Cardiac fibroblast (primary cell): ENCODE data around the gene CA10.

ENCODE experiments used
- DNase-seq, 2 donors: peaks; one replicate each; pipeline versions ENCODE4 v3.0.0 to v3.0.0-alpha.2; 2010; ENCODE audit warnings: low read depth in 2 of 2
- H3K4me3 ChIP-seq, 2 donors: replicated peaks in 1 of 2; 1 replicate in 1 of 2; 2 replicates in 1 of 2; pipeline ENCODE4 v1.5.1; 2011; ENCODE audit warnings: low read depth in 2 of 2, low read length in 2 of 2, mild to moderate bottlenecking in 2 of 2, moderate library complexity in 1 of 2
- TF ChIP-seq, protein P1 (sequence below): IDR thresholded peaks from one replicate; pipeline ENCODE4 v1.5.1; 2011; ENCODE audit warnings: low read depth, mild to moderate bottlenecking, low read length, inconsistent platforms

Gene CA10

DNA sequence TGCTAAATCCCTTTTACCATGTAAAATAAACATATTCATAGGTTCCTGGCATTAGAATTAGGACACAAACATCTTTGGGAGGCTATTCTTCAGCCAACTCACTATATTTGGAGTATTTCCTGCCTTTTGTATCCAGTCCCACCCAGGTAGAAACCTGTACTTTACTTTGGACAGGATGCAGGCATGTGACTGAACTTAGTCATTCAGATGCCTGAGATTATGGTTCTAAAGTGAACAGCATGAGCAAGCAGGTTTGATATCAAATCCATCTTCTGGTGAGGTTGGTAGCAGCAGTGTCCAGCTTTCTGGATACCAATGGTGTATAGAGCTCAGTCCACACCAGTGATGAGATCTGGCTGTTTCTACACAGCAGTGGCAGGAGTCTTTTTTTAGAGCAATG lies 20.2 kb downstream of the CA10 start:
- H3K4me3 ChIP-seq = no peak overlapping the region
- TF ChIP-seq, protein P1, sequence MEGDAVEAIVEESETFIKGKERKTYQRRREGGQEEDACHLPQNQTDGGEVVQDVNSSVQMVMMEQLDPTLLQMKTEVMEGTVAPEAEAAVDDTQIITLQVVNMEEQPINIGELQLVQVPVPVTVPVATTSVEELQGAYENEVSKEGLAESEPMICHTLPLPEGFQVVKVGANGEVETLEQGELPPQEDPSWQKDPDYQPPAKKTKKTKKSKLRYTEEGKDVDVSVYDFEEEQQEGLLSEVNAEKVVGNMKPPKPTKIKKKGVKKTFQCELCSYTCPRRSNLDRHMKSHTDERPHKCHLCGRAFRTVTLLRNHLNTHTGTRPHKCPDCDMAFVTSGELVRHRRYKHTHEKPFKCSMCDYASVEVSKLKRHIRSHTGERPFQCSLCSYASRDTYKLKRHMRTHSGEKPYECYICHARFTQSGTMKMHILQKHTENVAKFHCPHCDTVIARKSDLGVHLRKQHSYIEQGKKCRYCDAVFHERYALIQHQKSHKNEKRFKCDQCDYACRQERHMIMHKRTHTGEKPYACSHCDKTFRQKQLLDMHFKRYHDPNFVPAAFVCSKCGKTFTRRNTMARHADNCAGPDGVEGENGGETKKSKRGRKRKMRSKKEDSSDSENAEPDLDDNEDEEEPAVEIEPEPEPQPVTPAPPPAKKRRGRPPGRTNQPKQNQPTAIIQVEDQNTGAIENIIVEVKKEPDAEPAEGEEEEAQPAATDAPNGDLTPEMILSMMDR = no peak
- no peak for DNase-seq

DNA sequence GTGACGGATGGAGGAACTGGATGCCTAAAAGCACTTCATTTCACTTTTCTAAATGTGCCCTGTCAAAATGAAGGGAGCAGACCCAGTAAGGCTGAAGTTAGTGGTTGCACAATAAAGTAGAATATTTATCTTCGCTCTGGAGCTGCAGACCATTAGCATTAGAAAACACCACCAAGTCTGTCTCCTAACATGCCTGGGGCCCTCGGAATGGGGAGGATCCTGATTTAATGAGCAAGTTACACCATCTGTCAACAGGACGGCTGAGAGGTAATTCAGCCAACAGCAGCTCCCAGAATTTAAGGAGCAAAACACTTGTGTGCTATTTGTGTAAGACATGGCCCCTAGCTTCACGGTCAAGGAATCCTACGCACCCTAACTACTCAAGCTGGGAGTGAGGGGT lies 22.3 kb downstream of the CA10 start:
- TF ChIP-seq, protein P1 = no peak

DNA sequence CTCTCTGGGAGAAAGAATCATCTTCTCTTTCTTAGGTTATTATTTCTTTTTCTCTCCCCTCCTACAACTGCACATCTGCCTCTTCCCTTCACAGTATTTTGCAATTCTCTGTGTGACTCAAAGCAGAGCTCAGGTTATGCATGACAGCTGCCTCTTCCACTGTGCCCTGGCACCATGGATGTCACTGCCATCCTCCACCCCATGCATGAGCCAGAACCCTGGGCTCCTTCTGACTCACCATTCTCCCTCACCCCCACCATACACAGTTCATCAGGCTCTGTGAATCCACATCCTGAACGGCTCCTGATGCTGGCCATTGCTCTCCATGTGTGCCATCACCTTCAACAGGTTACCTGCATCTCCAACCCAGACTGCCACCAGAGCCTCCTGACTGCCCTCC lies 23.9 kb downstream of the CA10 start:
- DNase-seq = no peak
- TF ChIP-seq, protein P1 = no peak

More for the DNA sequence above, 22.3 kb downstream of the CA10 start:
- H3K4me3 ChIP-seq = no peak overlapping the region
- DNase-seq = no peak

DNA sequence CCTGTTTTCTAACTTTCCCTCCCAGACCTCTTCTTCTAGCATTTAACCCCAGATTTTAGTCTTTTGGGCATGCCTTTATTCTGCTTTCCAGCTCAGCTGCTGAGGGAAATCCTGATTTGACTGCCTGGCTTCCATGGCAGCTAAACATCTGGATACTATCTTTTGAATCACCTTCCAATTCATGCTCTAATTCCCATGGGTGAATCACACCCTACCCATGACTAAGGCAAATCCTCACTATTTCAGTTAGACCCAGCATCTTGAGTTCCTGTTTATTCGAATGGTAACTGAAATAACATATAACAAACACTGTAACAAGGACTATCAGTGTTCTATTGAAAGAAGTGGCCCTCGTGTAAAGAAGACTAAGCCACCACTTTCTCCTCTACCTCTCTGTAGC lies 29.8 kb downstream of the CA10 start:
- no peak for DNase-seq
- H3K4me3 ChIP-seq = no peak overlapping the region

More for the DNA sequence above, 23.9 kb downstream of the CA10 start:
- H3K4me3 ChIP-seq = no peak overlapping the region

DNA sequence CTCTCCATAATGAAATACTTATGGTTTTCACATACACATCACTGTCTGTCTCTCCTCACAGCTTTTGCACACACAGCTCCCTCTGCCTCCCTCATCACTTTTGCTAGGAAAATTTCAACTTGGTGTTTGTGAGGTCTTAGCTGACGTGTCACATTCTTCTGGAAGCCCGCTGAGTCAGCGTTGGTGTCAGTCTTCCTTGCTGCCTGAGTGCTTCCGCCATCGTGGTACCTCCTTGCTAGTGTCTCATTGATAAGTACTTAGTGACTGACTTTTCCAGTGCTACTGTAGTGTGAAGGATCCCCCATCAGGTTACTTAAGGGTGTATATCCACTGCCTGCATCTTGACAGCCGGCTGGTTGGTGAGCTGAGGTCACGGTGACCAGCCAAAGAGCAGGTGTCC lies 33.5 kb downstream of the CA10 start:
- TF ChIP-seq, protein P1 = no peak
- no peak for DNase-seq
- H3K4me3 ChIP-seq = no peak overlapping the region

More for the DNA sequence above, 29.8 kb downstream of the CA10 start:
- TF ChIP-seq, protein P1 = no peak

DNA sequence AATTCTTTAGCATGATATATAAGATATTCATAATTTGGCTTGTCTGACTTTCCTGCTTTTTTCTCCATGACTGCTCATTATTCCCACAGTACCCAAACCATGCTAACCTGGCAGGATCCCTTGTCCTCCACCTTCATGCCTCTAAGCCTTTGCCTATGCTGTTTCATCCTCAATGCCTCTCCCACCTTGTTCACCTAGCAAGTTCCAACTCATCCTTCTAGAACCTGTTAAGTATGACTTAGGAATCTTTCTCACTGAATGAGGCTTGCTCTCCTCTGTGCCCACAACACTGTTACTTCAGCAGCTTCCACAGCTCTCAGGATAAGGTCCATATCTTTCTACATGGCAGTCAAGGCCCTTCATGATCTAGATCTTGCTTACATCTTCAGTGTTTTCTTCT lies 34.0 kb downstream of the CA10 start:
- TF ChIP-seq, protein P1 = no peak
- no peak for DNase-seq
- no peak overlapping the region for H3K4me3 ChIP-seq

DNA sequence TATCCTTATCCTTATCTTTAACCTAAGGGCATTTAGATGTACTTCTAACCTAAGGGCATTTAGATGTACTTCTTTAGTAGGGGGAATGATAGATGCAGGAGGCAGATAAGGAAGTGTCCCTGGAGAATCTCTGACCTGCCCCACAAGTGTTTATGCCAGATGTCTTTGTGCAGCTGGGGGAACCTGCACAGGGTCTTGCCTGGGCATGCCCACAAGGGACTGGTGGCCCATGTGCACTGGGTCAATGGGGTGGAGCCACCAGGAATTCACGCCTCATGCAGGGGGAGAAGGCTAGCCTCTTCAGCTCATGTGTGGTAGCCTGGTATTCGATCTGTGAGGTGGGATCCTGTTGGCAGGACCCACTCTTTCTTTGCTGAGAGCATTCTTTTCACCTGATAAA lies 38.0 kb downstream of the CA10 start:
- TF ChIP-seq, protein P1 = no peak
- DNase-seq = no peak
- no peak overlapping the region for H3K4me3 ChIP-seq
